Activated T-helper 17 cell treated with anti-CD3 and anti-CD28 coated beads, Interleukin-2, amount 50 U/mL, for 72 hours (primary cell): ENCODE results near the gene RNFT2. TPM values are rescaled to one million over a fixed set of nuclear protein-coding genes. Genes with fewer than 3 reads are reported as not detected.

Experiments
- ATAC-seq: fragments of 150-1000 bp; cut with Tn5 transposase; replicated peaks from 2 replicates; pipeline ENCODE4 v1.10.0; 2021; ENCODE audit warnings: mild to moderate bottlenecking, moderate library complexity
- H3K27ac Mint-ChIP-seq: one replicate; pipeline ENCODE4 v1.8.0; 2022; ENCODE audit warnings: mixed read lengths
- H3K27me3 Mint-ChIP-seq: one replicate; pipeline ENCODE4 v1.8.0; 2022; ENCODE audit warnings: mixed read lengths
- H3K36me3 Mint-ChIP-seq: one replicate; pipeline ENCODE4 v1.8.0; 2022; ENCODE audit warnings: low read depth, mild to moderate bottlenecking, mixed read lengths
- H3K4me1 Mint-ChIP-seq: one replicate; pipeline ENCODE4 v1.8.0; 2022; ENCODE audit warnings: mixed read lengths
- H3K4me3 Mint-ChIP-seq: one replicate; pipeline ENCODE4 v1.8.0; 2022; ENCODE audit warnings: mild to moderate bottlenecking, mixed read lengths
- H3K9me3 Mint-ChIP-seq: one replicate; pipeline ENCODE4 v1.8.0; 2022; ENCODE audit warnings: mixed read lengths
- total RNA-seq, 2 donors: library from RNA; stranded (reverse); gene quantifications; one replicate each; pipeline ENCODE4 v1.2.3, GENCODE V29; 2022

Gene RNFT2
- total RNA-seq, 2 donors from 2014 or later = 12.3 to 23.6 TPM

DNA sequence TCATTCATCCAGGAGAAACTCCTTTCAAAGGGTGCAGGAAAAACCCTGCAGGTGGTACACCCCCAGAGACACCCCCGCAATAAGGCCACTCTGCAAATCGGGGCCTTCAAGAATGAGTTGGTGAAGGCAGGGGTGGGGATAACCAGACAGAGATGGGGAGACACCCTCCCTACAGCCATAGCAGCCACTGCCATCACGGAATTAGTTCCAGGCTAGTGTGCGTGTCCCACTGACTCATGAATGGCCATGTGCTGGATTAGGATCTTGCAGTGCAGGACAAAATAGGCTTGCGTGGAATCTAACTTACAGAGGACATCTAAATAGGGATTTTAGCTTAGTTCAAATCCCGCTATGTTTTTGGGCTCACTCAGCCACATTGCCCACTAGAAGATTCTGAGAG is 38.0 kb upstream of the RNFT2 start:
- peaks cover 7% of the 10 kb centered on the region for H3K4me1 Mint-ChIP-seq
- H3K4me3 Mint-ChIP-seq = no peak overlapping the region
- H3K9me3 Mint-ChIP-seq = no peaks in the 10 kb centered on the region
- no peak for ATAC-seq
- no peak overlapping the region for H3K27ac Mint-ChIP-seq
- no peaks in the 10 kb centered on the region for H3K36me3 Mint-ChIP-seq
- H3K27me3 Mint-ChIP-seq = peaks cover 14% of the 10 kb centered on the region

DNA sequence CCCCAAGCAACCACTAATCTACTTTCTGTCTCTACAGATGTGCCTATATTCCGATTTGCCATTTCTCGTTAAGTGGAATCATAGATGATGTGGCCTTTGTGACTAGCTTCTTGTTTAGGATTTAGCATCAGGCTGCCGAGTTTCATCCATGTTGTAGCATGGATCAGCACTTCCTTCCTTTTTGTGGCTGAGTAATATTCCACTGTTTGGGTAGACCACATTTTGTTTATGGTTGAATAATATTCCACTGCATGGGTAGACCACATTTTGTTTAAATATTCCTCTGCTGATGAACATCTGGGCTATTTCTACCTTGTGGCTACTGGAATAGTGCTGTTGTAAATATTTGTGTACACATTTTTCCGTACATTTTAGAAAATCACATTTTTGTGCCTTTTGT is 36.7 kb upstream of the RNFT2 start:
- Mint-ChIP-seq H3K9me3 (no peaks in the 10 kb centered on the region), H3K27ac (no peak overlapping the region), H3K4me3 (no peak overlapping the region), H3K27me3 (peaks cover 6% of the 10 kb centered on the region), H3K36me3 (no peaks in the 10 kb centered on the region), H3K4me1 (peaks cover 5% of the 10 kb centered on the region)
- no peak for ATAC-seq

DNA sequence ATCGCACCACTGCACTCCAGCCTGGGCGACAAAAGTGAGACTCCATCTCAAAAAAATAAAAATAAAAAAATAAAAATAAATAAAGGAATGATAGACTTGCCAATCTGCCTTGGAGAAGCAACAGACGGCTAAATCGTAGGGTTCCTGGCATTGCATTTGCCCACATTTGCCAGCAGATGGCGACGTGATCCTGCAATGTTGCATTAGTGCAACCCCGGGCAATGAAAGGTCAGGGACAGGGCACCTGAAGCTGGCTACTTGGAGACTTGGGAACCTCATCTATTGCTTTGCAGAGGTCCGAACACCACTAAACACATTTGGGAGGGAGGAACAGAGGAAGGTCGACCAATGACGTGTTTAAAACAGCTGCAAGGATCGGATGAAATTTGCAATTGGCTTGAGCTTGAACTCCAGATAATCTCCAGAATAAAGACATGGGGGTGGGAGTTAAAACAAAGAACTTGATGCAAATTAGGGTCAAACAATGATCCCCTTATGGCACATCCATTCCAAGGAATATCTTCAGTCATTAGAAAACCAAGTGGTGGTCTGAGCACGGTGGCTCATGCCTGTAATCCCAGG is 34.8 kb upstream of the RNFT2 start:
- peak; percentile 73 for ATAC-seq
- no peak overlapping the region for H3K4me3 Mint-ChIP-seq
- H3K9me3 Mint-ChIP-seq = no peaks in the 10 kb centered on the region
- peaks cover 5% of the 10 kb centered on the region for H3K4me1 Mint-ChIP-seq
- H3K27me3 Mint-ChIP-seq = peaks cover 4% of the 10 kb centered on the region
- H3K36me3 Mint-ChIP-seq = no peaks in the 10 kb centered on the region
- H3K27ac Mint-ChIP-seq = no peak overlapping the region

DNA sequence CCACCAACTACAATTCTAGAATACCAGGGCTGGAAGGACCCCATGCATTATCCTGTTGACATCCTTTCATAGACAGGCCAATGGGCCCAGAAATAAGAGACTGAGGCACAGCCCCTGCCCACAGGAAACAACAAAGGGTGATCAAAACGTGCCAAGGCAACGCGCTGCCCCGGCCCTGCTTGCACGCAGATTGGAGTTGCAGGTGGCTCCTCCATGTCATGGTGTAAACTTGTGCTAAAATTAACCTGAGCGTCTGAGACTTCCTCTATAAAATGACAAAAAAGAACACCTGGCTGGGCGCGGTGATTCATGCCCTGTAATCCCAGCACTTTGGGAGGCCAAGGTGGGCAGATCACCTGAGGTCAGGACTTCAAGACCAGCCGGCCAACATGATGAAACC is 30.4 kb upstream of the RNFT2 start:
- Mint-ChIP-seq H3K36me3 (peaks cover 3% of the 10 kb centered on the region), H3K4me1 (peaks cover 13% of the 10 kb centered on the region), H3K4me3 (no peak overlapping the region), H3K27ac (no peak overlapping the region), H3K27me3 (peaks cover 7% of the 10 kb centered on the region), H3K9me3 (no peaks in the 10 kb centered on the region)
- ATAC-seq = no peak

DNA sequence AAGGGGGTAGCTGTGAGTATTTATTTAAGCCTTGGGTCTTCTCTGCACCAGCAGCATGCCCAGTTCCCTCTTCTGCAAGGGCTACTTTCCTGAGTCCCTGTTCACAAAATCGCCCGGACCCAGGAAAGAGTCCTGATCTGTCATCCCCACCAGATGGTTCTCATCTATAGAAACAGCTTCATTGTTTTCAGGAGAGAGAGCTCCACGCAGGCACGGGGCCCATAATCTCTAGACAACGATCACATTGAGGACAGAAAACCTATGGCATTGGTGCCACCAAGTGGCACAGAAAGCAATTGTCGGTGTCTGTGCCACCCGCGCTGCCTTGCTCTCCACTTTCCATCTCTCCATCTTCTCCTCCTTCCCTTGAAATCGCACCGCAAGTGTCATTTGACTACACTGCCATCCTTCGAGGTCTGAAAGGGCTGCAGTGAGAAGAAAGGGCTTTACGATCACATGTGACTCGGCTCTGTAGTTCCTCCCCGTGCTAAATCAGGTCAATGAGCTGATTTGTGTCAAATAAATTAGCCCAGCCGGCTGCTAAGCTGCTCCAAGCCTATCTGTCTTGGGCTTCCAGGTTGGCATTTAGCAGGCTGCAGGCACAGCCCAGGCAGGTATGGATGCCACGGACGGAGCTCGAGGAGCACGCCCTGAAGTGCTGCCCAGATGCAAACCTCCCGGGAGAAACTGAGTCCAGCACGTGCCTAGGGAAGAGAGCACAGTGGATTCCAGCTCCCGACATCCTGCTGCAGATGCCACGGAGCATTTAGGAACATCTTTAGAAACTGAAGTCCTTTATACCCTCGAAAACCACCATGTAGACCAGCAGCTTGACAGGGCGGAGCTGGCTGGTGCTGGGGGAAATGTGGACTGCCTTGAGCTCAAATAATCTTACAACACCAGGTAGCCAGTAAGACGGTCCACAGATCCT is 29.0 kb upstream of the RNFT2 start:
- H3K9me3 Mint-ChIP-seq = no peaks in the 10 kb centered on the region
- peak overlapping the region; percentile 44 for H3K4me3 Mint-ChIP-seq
- peaks cover 8% of the 10 kb centered on the region for H3K4me1 Mint-ChIP-seq
- H3K27ac Mint-ChIP-seq = peak overlapping the region; percentile 44
- peaks cover 17% of the 10 kb centered on the region for H3K36me3 Mint-ChIP-seq
- peaks cover 3% of the 10 kb centered on the region for H3K27me3 Mint-ChIP-seq
- ATAC-seq = peak; percentile 66

DNA sequence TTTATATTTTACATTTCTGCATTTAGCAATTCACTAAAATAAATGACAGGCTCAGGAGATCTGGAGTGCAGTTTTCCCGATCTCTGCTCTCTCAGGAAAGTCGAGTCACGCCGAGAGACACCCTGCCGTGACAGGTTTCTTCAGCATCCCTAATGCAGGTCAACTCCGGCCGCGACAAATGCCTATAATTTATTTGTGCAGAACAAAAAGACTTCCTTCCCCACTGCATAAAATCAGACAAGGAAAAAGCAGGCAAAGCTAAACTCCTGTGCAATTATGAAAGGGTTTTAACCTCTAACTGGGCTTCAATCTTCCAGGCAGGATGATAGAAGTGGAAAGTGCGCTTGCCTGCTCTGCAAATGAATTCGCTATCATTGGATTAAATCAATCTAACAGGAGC is 28.3 kb upstream of the RNFT2 start:
- H3K9me3 Mint-ChIP-seq = no peaks in the 10 kb centered on the region
- peaks cover 3% of the 10 kb centered on the region for H3K27me3 Mint-ChIP-seq
- peaks cover 18% of the 10 kb centered on the region for H3K36me3 Mint-ChIP-seq
- H3K4me3 Mint-ChIP-seq = no peak overlapping the region
- H3K4me1 Mint-ChIP-seq = peaks cover 8% of the 10 kb centered on the region
- H3K27ac Mint-ChIP-seq = no peak overlapping the region
- no peak for ATAC-seq

DNA sequence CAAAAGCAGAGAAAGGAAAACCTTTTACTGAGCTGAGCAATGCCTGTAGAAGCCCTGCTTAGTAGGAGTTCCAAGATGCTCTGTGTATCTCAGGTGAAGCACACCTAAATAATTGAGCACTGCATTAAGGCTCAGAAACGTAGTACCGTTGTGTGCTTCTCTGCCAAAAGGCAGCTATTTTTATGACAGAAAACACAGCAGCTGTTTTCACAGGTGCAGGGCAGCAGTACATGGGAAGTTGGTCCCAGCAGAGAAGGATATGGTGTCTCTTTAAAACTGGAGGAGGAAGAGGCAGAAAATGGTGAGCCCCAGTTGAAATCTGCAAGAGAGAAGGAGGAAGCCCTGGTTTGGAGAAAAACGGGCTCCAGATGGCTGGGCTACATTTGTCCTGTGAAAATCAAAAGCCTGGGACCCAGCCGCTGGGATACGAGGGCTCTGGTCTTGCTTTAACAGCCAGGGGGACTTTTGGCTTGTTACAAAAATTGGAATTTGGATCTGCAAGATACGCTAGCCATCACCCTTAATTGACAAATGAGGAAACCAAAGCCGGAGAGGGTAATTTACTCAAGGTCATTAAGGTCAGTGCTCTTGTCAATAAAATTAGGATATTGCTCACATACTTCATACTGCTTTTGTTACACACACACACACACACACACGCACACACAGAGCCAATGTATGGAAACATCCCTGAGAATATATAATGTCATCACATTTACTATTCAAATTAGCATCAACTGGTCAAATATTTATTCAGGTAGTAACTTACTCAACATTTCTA is 27.6 kb upstream of the RNFT2 start:
- Mint-ChIP-seq H3K36me3 (peaks cover 23% of the 10 kb centered on the region), H3K27ac (no peak overlapping the region), H3K4me1 (peaks cover 8% of the 10 kb centered on the region), H3K27me3 (peaks cover 3% of the 10 kb centered on the region), H3K9me3 (no peaks in the 10 kb centered on the region), H3K4me3 (no peak overlapping the region)
- ATAC-seq = no peak

DNA sequence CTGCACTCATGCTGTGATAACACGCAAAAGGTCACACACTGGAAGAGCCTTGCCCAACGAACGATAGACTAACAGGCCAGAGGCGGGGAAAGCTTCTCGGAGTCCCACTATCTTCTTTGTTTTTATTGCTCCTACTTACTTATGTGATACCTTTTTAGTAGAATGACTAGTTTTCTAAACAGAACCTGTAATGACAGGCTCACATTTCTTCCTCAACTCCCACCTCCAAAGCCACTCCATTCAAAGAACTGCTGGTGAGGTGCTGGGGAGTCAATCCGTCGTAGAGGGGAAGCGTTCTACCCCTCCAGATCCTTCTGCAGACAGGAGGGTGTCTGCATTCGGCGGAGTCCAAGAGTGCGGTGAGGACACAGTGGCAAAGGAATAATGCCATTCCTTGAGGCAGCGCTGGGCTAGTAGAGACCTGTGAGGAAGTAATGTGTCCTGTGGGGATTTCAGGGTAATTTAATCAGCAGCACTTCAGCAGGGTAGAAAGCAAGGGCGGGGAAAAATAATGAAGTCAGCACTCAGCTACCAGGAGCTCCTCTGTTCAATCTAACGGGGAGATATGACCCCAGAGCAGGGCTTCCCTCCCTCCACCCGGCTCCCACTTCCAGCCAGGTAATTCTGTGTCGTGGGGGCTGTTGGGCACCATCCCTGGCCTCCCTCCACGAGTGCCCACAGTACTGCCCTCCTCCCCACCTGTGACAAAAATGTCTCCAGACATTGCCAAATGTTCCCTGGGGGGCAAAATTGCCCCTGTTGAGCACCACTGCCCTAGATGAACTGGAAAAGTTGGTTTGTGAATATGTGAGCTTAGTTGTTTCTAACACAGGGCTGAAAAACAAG is 25.4 kb upstream of the RNFT2 start:
- Mint-ChIP-seq H3K36me3 (peaks cover 44% of the 10 kb centered on the region), H3K27ac (peak overlapping the region; percentile 38), H3K4me3 (no peak overlapping the region), H3K9me3 (no peaks in the 10 kb centered on the region), H3K4me1 (peaks cover 8% of the 10 kb centered on the region), H3K27me3 (peaks cover 3% of the 10 kb centered on the region)
- no peak for ATAC-seq

GRCh38 chr12:116713527-116713926 is 24.6 kb upstream of the RNFT2 start:
- Mint-ChIP-seq H3K27ac (peak overlapping the region; percentile 38), H3K9me3 (no peaks in the 10 kb centered on the region), H3K4me1 (peaks cover 7% of the 10 kb centered on the region), H3K4me3 (no peak overlapping the region), H3K27me3 (peaks cover 3% of the 10 kb centered on the region), H3K36me3 (peaks cover 53% of the 10 kb centered on the region)
- no peak for ATAC-seq

DNA sequence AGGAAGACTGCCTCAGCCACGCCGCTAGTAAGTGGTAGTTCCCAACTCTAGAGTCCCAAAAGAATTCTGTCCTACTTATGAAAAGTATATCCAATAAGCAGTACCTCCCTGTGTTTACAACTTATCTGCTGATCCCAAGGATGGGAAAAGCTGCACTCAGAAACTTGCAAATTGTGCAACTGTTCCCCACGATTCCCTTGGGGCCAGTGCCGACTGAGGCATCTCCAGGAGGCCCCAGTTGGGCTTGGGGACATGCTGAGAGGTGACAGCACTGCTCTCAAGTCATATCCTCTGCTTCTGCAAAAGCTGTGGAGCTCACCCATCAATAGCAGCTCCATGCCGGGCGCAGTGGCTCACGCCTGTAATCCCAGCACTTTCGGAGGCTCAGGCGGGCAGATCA is 23.9 kb upstream of the RNFT2 start:
- Mint-ChIP-seq H3K9me3 (no peaks in the 10 kb centered on the region), H3K36me3 (peaks cover 59% of the 10 kb centered on the region), H3K27ac (no peak overlapping the region), H3K4me3 (no peak overlapping the region), H3K4me1 (peaks cover under 1% of the 10 kb centered on the region), H3K27me3 (peaks cover under 1% of the 10 kb centered on the region)
- ATAC-seq = no peak

DNA sequence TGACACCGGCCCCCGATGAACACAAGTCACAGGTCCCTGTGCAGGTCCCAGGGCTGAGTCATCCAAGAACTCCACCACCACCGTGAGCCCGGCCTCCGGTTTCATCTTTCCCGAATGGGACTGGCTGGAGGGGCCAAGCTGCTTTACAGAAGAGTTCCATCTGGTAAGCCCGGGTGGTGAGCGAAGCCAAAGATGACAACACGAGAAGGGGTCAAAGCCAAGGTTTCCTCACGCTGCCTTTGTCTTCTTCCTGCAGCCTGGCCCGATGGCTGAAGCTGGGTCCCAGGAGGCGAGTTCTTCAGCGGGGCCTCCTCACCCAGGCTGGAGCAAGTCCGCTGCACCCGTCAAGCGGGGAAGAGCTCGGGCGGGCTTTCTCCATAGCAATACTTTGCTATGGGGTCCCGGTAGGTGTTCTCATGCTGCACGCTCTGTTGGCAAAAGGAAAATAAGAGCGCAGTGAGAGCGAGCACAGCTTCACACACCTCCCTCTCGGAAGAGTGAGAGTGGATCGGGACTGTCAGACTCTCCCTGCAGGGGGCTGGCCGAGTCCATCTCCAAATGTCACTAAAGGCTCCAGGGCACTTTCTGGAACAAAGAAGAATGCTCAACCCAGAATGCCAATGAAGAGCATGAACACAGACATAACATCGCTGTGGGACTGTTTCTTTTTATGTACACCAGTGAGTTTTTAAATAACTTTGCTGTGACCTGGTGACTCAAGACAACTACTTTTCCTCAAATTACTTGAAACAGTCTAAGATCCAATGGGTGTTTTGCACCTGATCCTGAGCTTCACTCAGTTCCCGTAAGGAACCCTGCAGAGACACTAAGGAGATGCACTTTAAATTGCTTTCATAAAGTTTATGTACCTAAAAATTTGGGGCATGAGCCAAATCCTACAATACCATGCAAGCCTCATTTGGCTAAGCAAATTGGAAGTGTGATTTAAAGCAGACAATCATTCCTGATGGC is 20.4 kb upstream of the RNFT2 start:
- Mint-ChIP-seq H3K9me3 (no peaks in the 10 kb centered on the region), H3K27me3 (no peaks in the 10 kb centered on the region), H3K36me3 (peaks cover 91% of the 10 kb centered on the region), H3K4me1 (peaks cover 13% of the 10 kb centered on the region), H3K27ac (peak overlapping the region; percentile 28), H3K4me3 (no peak overlapping the region)
- no peak for ATAC-seq

GRCh38 chr12:116718655-116719454 is 19.3 kb upstream of the RNFT2 start:
- H3K27ac Mint-ChIP-seq = peak overlapping the region; percentile 28
- H3K4me3 Mint-ChIP-seq = no peak overlapping the region
- peaks cover 86% of the 10 kb centered on the region for H3K36me3 Mint-ChIP-seq
- peaks cover 15% of the 10 kb centered on the region for H3K4me1 Mint-ChIP-seq
- no peak for ATAC-seq
- no peaks in the 10 kb centered on the region for H3K27me3 Mint-ChIP-seq
- H3K9me3 Mint-ChIP-seq = no peaks in the 10 kb centered on the region
